ENCODE measurements around the gene EPDR1. TPM values are rescaled to one million over a fixed set of nuclear protein-coding genes. Genes with fewer than 3 reads are reported as not detected.

Gene EPDR1
- total and polyA plus RNA-seq, 2 experiments from 2014 or later = 4.4 to 13.8 TPM

DNA sequence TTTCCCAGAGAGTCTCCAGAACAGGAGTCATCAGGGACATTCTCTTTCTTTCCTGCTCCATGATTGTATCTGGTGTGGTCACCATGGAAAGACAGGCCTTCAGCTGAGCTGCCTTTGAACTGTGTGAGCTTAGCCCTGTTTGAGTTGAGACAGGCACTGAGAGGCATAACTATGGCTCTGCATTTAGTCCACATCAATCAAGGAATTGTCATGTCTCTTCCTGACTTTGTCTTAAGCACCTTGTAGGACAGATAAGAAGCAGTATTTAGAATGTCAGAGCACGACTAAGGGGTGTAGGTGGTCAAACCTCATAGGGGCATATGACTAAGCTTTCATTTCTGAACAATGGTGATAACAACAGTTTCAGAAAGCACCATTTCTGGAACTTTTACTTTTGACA, 53.5 kb downstream of the EPDR1 start:
- Histone ChIP-seq H2AFZ (no peak overlapping the region), H3K36me3 (ENCODE audit: insufficient read depth) (no peaks in the 10 kb centered on the region)
- no peak for DNase-seq (ENCODE audit: low spot score)

DNA sequence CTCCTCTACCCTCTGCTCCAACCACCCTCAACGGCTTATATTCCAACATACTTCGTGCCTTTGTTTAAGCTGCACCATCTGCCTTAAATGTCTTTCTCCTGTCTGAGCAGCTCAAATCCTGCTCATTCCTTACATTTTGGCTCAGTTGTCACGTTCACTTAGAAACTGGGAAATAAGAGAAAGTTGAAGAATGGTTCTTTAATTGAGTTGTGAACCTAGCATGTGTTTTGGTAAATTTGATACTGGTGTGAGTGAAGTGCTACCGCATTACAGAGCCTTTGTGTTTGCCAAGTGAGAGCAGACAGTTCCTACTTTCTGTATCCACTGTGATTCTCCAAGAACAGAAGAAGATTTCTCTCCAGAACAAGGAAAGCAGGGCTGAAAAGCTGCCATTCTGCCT, 54.3 kb downstream of the EPDR1 start:
- no peaks in the 10 kb centered on the region for H3K36me3 Mint-ChIP-seq (ENCODE audit: low read depth)
- H3K4me1 ChIP-seq (ENCODE audit: insufficient read depth) = no peaks in the 10 kb centered on the region
- H3K27ac Mint-ChIP-seq = no peak overlapping the region
- H3K27ac ChIP-seq (ENCODE audit: low read depth) = no peak overlapping the region
- H3K36me3 ChIP-seq (ENCODE audit: insufficient read depth) = no peaks in the 10 kb centered on the region
- no peaks in the 10 kb centered on the region for H3K9me3 Mint-ChIP-seq
- DNase-seq (ENCODE audit: low spot score) = no peak
- no peaks in the 10 kb centered on the region for H4K20me1 ChIP-seq (replicated peaks; ENCODE audit: insufficient read depth)
- no peak overlapping the region for H3K4me3 Mint-ChIP-seq
- H2AFZ ChIP-seq = peak overlapping the region; percentile 38; the same call in 1 of the 2 replicates
- no peak for ATAC-seq
- H3K79me2 ChIP-seq (replicated peaks; ENCODE audit: insufficient read depth) = no peaks in the 10 kb centered on the region
- no peaks in the 10 kb centered on the region for H3K27me3 ChIP-seq (ENCODE audit: insufficient read depth)
- H3K4me2 ChIP-seq = no peak overlapping the region
- H3K9me2 ChIP-seq (ENCODE audit: insufficient read depth) = 0 out of 2 replicates have a peak, but pooled peaks cover 5% of the 10 kb centered on the region
- no peaks in the 10 kb centered on the region for H3F3A ChIP-seq (replicated peaks; ENCODE audit: low read depth)
- TF ChIP-seq, protein P1, sequence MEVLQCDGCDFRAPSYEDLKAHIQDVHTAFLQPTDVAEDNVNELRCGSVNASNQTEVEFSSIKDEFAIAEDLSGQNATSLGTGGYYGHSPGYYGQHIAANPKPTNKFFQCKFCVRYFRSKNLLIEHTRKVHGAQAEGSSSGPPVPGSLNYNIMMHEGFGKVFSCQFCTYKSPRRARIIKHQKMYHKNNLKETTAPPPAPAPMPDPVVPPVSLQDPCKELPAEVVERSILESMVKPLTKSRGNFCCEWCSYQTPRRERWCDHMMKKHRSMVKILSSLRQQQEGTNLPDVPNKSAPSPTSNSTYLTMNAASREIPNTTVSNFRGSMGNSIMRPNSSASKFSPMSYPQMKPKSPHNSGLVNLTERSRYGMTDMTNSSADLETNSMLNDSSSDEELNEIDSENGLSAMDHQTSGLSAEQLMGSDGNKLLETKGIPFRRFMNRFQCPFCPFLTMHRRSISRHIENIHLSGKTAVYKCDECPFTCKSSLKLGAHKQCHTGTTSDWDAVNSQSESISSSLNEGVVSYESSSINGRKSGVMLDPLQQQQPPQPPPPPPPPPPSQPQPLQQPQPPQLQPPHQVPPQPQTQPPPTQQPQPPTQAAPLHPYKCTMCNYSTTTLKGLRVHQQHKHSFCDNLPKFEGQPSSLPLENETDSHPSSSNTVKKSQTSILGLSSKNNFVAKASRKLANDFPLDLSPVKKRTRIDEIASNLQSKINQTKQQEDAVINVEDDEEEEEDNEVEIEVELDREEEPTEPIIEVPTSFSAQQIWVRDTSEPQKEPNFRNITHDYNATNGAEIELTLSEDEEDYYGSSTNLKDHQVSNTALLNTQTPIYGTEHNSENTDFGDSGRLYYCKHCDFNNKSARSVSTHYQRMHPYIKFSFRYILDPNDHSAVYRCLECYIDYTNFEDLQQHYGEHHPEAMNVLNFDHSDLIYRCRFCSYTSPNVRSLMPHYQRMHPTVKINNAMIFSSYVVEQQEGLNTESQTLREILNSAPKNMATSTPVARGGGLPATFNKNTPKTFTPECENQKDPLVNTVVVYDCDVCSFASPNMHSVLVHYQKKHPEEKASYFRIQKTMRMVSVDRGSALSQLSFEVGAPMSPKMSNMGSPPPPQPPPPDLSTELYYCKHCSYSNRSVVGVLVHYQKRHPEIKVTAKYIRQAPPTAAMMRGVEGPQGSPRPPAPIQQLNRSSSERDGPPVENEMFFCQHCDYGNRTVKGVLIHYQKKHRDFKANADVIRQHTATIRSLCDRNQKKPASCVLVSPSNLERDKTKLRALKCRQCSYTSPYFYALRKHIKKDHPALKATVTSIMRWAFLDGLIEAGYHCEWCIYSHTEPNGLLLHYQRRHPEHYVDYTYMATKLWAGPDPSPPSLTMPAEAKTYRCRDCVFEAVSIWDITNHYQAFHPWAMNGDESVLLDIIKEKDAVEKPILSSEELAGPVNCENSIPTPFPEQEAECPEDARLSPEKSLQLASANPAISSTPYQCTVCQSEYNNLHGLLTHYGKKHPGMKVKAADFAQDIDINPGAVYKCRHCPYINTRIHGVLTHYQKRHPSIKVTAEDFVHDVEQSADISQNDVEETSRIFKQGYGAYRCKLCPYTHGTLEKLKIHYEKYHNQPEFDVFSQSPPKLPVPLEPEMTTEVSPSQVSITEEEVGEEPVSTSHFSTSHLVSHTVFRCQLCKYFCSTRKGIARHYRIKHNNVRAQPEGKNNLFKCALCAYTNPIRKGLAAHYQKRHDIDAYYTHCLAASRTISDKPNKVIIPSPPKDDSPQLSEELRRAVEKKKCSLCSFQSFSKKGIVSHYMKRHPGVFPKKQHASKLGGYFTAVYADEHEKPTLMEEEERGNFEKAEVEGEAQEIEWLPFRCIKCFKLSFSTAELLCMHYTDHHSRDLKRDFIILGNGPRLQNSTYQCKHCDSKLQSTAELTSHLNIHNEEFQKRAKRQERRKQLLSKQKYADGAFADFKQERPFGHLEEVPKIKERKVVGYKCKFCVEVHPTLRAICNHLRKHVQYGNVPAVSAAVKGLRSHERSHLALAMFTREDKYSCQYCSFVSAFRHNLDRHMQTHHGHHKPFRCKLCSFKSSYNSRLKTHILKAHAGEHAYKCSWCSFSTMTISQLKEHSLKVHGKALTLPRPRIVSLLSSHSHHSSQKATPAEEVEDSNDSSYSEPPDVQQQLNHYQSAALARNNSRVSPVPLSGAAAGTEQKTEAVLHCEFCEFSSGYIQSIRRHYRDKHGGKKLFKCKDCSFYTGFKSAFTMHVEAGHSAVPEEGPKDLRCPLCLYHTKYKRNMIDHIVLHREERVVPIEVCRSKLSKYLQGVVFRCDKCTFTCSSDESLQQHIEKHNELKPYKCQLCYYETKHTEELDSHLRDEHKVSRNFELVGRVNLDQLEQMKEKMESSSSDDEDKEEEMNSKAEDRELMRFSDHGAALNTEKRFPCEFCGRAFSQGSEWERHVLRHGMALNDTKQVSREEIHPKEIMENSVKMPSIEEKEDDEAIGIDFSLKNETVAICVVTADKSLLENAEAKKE (CRISPR knock-in tag; IDR thresholded peaks at IDR 0.05) = no peak
- TF ChIP-seq JUNB (IDR thresholded peaks at IDR 0.05; ENCODE audit: unreplicated experiment) (no peak), POLR2AphosphoS5 (IDR thresholded peaks at IDR 0.05; ENCODE audit: low read depth) (no peak)
- TF ChIP-seq, protein P2, sequence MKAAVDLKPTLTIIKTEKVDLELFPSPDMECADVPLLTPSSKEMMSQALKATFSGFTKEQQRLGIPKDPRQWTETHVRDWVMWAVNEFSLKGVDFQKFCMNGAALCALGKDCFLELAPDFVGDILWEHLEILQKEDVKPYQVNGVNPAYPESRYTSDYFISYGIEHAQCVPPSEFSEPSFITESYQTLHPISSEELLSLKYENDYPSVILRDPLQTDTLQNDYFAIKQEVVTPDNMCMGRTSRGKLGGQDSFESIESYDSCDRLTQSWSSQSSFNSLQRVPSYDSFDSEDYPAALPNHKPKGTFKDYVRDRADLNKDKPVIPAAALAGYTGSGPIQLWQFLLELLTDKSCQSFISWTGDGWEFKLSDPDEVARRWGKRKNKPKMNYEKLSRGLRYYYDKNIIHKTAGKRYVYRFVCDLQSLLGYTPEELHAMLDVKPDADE (IDR thresholded peaks at IDR 0.05) = no peak
- H3K4me1 Mint-ChIP-seq = peaks cover 3% of the 10 kb centered on the region; the same call in 1 of the 3 replicates
- H3K4me3 ChIP-seq = no peak overlapping the region
- peaks cover 3% of the 10 kb centered on the region for H3K27me3 Mint-ChIP-seq (ENCODE audit: insufficient read depth, low read depth, poor library complexity)

More for the DNA sequence above, 53.5 kb downstream of the EPDR1 start:
- Histone ChIP-seq H3K79me2 (replicated peaks; ENCODE audit: insufficient read depth) (no peaks in the 10 kb centered on the region), H3K27me3 (ENCODE audit: insufficient read depth) (no peaks in the 10 kb centered on the region), H3F3A (replicated peaks; ENCODE audit: low read depth) (no peaks in the 10 kb centered on the region), H3K4me1 (ENCODE audit: insufficient read depth) (no peaks in the 10 kb centered on the region), H4K20me1 (replicated peaks; ENCODE audit: insufficient read depth) (no peaks in the 10 kb centered on the region), H3K4me3 (no peak overlapping the region), H3K9me2 (ENCODE audit: insufficient read depth) (0 out of 2 replicates have a peak, but pooled peaks cover 5% of the 10 kb centered on the region), H3K4me2 (no peak overlapping the region), H3K27ac (ENCODE audit: low read depth) (no peak overlapping the region)
- no peaks in the 10 kb centered on the region for H3K9me3 Mint-ChIP-seq
- H3K4me1 Mint-ChIP-seq = peaks cover 3% of the 10 kb centered on the region; the same call in 1 of the 3 replicates
- ATAC-seq = no peak
- no peaks in the 10 kb centered on the region for H3K36me3 Mint-ChIP-seq (ENCODE audit: low read depth)
- no peak overlapping the region for H3K4me3 Mint-ChIP-seq
- H3K27ac Mint-ChIP-seq = no peak overlapping the region
- TF ChIP-seq, protein P3, sequence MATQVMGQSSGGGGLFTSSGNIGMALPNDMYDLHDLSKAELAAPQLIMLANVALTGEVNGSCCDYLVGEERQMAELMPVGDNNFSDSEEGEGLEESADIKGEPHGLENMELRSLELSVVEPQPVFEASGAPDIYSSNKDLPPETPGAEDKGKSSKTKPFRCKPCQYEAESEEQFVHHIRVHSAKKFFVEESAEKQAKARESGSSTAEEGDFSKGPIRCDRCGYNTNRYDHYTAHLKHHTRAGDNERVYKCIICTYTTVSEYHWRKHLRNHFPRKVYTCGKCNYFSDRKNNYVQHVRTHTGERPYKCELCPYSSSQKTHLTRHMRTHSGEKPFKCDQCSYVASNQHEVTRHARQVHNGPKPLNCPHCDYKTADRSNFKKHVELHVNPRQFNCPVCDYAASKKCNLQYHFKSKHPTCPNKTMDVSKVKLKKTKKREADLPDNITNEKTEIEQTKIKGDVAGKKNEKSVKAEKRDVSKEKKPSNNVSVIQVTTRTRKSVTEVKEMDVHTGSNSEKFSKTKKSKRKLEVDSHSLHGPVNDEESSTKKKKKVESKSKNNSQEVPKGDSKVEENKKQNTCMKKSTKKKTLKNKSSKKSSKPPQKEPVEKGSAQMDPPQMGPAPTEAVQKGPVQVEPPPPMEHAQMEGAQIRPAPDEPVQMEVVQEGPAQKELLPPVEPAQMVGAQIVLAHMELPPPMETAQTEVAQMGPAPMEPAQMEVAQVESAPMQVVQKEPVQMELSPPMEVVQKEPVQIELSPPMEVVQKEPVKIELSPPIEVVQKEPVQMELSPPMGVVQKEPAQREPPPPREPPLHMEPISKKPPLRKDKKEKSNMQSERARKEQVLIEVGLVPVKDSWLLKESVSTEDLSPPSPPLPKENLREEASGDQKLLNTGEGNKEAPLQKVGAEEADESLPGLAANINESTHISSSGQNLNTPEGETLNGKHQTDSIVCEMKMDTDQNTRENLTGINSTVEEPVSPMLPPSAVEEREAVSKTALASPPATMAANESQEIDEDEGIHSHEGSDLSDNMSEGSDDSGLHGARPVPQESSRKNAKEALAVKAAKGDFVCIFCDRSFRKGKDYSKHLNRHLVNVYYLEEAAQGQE (IDR thresholded peaks at IDR 0.05; ENCODE audit: unreplicated experiment) = no peak
- TF ChIP-seq EZH2phosphoT487 (IDR thresholded peaks at IDR 0.05; ENCODE audit: unreplicated experiment) = no peak
- H3K27me3 Mint-ChIP-seq (ENCODE audit: insufficient read depth, low read depth, poor library complexity) = peaks cover 3% of the 10 kb centered on the region
